K562 (cell line): ENCODE results near the gene AGPAT2. TPM values are rescaled to one million over a fixed set of nuclear protein-coding genes. Genes with fewer than 3 reads are reported as not detected.

ENCODE experiments used
- CBFA2T3 ChIP-seq: fragments of 450-650 bp; IDR thresholded peaks from 2 replicates; pipeline ENCODE4 v1.6.1; 2017
- CHD4 ChIP-seq: fragments of 200-600 bp; sonication (generic); IDR thresholded peaks from 3 replicates; pipeline ENCODE4 v1.6.1; 2012; ENCODE audit warnings: low read depth, mild to moderate bottlenecking, mixed read lengths, low read length, inconsistent platforms; ENCODE audit not compliant: insufficient read depth, insufficient replicate concordance, poor library complexity, severe bottlenecking
- CXXC5 ChIP-seq: fragments of 250-450 bp; sonication (Bioruptor Pico); IDR thresholded peaks from 2 replicates; pipeline ENCODE4 v1.8.0; 2022; ENCODE audit warnings: inconsistent platforms, mild to moderate bottlenecking, moderate library complexity
- DDX20 ChIP-seq: fragments of 450-650 bp; IDR thresholded peaks from 2 replicates; pipeline ENCODE4 v1.6.1; 2016; ENCODE audit warnings: missing genetic modification characterization, low read depth, mild to moderate bottlenecking, missing compliant biosample characterization, moderate library complexity
- ETV1 ChIP-seq: fragments of 450-650 bp; conservative IDR thresholded peaks from 2 replicates; pipeline ENCODE4 v1.6.1; 2016; ENCODE audit warnings: missing genetic modification characterization, control low read depth, low read depth, missing compliant biosample characterization
- GATA2 ChIP-seq: sonication (generic); formaldehyde crosslinking; IDR thresholded peaks from 2 replicates; pipeline ENCODE4 v1.4.0; 2020; ENCODE audit warnings: mild to moderate bottlenecking, missing genetic modification reagents
- GATAD2B ChIP-seq: fragments of 450-650 bp; IDR thresholded peaks from 2 replicates; pipeline ENCODE4 v1.6.1; 2017; ENCODE audit warnings: mild to moderate bottlenecking, borderline replicate concordance
- MTA3 ChIP-seq: fragments of 450-650 bp; formaldehyde crosslinking; IDR thresholded peaks from 2 replicates; pipeline ENCODE4 v1.6.1; 2017; ENCODE audit warnings: mild to moderate bottlenecking, borderline replicate concordance
- NBN ChIP-seq: fragments of 450-650 bp; IDR thresholded peaks from 2 replicates; pipeline ENCODE4 v1.6.1; 2016; ENCODE audit warnings: low read depth, mild to moderate bottlenecking
- PHF20 ChIP-seq: fragments of 450-650 bp; IDR thresholded peaks from 2 replicates; pipeline ENCODE4 v1.6.1; 2018; ENCODE audit not compliant: partially characterized antibody
- ZNF76 ChIP-seq: fragments of 250-450 bp; sonication (Bioruptor Pico); IDR thresholded peaks from 2 replicates; pipeline ENCODE4 v1.4.0; 2020; ENCODE audit warnings: mild to moderate bottlenecking, moderate library complexity, borderline replicate concordance
- polyA plus RNA-seq, 8 experiments: library from polyadenylated mRNA; depleted of rRNA in 4 of 8; stranded (reverse) in 5 of 8; unstranded in 3 of 8; fragments of >200 nt; fragmentation: Nextera tagmentation in 2 of 8; fragmentation: Illumina TruSeq in 1 of 8; extraction: Ambion mirVana in 2 of 8; extraction: Trizol in 1 of 8; gene quantifications; 2 replicates each; pipeline versions ENCODE4 v1.2.1 to v1.2.3, GENCODE V29; 2011 to 2014; ENCODE audit warnings: inconsistent platforms in 1 of 8, missing spikeins in 1 of 8
- total RNA-seq, 7 experiments: library from RNA; depleted of rRNA in 6 of 7; stranded (reverse); fragments of >200 nt in 6 of 7; fragmentation: Illumina TruSeq in 2 of 7; extraction: Trizol in 2 of 7; gene quantifications; 2 replicates each; pipeline versions ENCODE4 v1.2.1 to v1.2.3, GENCODE V29; 2011 to 2021; ENCODE audit warnings: low replicate concordance in 1 of 7
- TF ChIP-seq, protein P1 (sequence below): fragments of 150-350 bp; IDR thresholded peaks from 2 replicates; pipeline ENCODE4 v1.6.1; 2014; ENCODE audit warnings: low read depth, mild to moderate bottlenecking, low read length, borderline replicate concordance
- TF ChIP-seq, protein P2 (sequence below): sonication (generic); formaldehyde crosslinking; IDR thresholded peaks from 2 replicates; pipeline ENCODE4 v1.8.0; 2023; ENCODE audit warnings: mild to moderate bottlenecking, missing genetic modification reagents
- TF ChIP-seq, protein P3 (sequence below): fragments of 450-650 bp; IDR thresholded peaks from 2 replicates; pipeline ENCODE4 v1.6.1; 2016; ENCODE audit warnings: low read depth

The AGPAT2 gene
- total and polyA plus RNA-seq, 9 of the 15 experiments (the other 6 are each of a cell fraction or from before 2014, with no cell fraction given), result 0.13 to 54.5 (median 23.9) TPM

DNA sequence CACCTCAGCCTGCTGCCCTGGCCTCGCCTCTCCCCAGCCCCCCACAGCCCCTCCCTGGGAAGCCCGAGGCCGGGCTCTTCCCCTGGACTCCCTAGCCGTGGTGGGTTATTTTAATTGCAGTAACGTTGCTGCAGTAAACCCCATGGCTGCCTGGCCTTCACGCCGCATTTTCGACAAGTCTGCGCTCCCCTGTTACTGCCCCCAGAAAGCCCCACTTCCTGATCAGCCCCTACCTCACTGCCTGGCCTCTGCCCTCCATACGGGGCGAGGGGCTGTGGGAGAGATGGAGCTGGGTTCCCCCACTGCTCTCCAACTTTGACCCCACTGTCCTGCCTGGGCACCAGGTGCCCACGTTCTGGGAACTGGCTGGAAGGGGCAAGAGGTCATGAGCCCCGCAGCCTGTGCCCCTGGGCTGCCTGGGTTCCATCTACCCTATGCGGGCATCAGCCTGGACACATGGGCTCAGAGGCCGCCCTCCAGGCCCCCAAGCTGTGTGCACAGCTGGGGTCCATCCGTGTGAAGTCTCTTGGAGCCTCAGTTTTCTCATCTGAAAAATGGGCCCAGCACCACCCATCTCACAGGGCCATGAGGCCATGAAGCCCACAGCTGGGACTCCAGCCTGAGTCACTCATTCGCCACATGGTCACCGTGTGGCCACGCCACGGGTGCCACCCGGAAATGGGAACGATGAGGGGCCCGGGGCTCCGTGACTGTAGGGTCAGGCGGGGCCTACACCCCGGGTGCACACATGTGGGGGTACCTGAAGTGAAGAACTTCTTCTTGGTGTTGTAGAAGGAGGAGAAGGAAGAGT lies 13.1 kb downstream of the AGPAT2 start (continued):
- TF ChIP-seq, protein P1, sequence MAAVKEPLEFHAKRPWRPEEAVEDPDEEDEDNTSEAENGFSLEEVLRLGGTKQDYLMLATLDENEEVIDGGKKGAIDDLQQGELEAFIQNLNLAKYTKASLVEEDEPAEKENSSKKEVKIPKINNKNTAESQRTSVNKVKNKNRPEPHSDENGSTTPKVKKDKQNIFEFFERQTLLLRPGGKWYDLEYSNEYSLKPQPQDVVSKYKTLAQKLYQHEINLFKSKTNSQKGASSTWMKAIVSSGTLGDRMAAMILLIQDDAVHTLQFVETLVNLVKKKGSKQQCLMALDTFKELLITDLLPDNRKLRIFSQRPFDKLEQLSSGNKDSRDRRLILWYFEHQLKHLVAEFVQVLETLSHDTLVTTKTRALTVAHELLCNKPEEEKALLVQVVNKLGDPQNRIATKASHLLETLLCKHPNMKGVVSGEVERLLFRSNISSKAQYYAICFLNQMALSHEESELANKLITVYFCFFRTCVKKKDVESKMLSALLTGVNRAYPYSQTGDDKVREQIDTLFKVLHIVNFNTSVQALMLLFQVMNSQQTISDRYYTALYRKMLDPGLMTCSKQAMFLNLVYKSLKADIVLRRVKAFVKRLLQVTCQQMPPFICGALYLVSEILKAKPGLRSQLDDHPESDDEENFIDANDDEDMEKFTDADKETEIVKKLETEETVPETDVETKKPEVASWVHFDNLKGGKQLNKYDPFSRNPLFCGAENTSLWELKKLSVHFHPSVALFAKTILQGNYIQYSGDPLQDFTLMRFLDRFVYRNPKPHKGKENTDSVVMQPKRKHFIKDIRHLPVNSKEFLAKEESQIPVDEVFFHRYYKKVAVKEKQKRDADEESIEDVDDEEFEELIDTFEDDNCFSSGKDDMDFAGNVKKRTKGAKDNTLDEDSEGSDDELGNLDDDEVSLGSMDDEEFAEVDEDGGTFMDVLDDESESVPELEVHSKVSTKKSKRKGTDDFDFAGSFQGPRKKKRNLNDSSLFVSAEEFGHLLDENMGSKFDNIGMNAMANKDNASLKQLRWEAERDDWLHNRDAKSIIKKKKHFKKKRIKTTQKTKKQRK, result no peak
- TF ChIP-seq ETV1 (tag) (no peak), MTA3 (no peak), PHF20 (peak; percentile 71), ZNF76 (CRISPR knock-in tag) (no peak), GATAD2B (peak; percentile 47; the same call in 1 of the 2 replicates), CBFA2T3 (no peak), CXXC5 (no peak), DDX20 (no peak), NBN (no peak), CHD4 (peak; percentile 99), GATA2 (CRISPR knock-in tag) (no peak)
- TF ChIP-seq, protein P2, sequence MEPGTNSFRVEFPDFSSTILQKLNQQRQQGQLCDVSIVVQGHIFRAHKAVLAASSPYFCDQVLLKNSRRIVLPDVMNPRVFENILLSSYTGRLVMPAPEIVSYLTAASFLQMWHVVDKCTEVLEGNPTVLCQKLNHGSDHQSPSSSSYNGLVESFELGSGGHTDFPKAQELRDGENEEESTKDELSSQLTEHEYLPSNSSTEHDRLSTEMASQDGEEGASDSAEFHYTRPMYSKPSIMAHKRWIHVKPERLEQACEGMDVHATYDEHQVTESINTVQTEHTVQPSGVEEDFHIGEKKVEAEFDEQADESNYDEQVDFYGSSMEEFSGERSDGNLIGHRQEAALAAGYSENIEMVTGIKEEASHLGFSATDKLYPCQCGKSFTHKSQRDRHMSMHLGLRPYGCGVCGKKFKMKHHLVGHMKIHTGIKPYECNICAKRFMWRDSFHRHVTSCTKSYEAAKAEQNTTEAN (CRISPR knock-in tag), result no peak
- TF ChIP-seq, protein P3, sequence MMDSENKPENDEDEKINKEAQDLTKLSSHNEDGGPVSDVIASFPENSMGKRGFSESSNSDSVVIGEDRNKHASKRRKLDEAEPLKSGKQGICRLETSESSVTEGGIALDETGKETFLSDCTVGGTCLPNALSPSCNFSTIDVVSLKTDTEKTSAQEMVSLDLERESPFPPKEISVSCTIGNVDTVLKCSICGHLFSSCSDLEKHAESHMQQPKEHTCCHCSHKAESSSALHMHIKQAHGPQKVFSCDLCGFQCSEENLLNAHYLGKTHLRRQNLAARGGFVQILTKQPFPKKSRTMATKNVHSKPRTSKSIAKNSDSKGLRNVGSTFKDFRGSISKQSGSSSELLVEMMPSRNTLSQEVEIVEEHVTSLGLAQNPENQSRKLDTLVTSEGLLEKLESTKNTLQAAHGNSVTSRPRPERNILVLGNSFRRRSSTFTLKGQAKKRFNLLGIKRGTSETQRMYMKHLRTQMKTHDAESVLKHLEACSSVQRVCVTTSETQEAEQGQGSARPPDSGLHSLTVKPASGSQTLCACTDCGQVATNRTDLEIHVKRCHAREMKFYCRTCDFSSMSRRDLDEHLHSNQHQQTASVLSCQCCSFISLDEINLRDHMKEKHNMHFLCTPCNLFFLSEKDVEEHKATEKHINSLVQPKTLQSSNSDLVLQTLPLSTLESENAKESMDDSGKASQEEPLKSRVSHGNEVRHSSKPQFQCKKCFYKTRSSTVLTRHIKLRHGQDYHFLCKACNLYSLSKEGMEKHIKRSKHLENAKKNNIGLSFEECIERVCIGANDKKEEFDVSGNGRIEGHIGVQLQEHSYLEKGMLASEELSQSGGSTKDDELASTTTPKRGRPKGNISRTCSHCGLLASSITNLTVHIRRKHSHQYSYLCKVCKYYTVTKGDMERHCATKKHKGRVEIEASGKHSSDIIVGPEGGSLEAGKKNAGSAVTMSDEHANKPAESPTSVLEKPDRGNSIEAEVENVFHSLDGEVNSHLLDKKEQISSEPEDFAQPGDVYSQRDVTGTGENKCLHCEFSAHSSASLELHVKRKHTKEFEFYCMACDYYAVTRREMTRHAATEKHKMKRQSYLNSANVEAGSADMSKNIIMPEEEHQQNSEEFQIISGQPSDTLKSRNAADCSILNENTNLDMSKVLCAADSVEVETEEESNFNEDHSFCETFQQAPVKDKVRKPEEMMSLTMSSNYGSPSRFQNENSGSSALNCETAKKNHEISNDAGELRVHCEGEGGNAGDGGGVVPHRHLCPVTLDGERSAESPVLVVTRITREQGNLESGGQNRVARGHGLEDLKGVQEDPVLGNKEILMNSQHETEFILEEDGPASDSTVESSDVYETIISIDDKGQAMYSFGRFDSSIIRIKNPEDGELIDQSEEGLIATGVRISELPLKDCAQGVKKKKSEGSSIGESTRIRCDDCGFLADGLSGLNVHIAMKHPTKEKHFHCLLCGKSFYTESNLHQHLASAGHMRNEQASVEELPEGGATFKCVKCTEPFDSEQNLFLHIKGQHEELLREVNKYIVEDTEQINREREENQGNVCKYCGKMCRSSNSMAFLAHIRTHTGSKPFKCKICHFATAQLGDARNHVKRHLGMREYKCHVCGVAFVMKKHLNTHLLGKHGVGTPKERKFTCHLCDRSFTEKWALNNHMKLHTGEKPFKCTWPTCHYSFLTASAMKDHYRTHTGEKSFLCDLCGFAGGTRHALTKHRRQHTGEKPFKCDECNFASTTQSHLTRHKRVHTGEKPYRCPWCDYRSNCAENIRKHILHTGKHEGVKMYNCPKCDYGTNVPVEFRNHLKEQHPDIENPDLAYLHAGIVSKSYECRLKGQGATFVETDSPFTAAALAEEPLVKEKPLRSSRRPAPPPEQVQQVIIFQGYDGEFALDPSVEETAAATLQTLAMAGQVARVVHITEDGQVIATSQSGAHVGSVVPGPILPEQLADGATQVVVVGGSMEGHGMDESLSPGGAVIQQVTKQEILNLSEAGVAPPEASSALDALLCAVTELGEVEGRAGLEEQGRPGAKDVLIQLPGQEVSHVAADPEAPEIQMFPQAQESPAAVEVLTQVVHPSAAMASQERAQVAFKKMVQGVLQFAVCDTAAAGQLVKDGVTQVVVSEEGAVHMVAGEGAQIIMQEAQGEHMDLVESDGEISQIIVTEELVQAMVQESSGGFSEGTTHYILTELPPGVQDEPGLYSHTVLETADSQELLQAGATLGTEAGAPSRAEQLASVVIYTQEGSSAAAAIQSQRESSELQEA, result no peak
